Measurements from ENCODE around the gene NID2.

DNA sequence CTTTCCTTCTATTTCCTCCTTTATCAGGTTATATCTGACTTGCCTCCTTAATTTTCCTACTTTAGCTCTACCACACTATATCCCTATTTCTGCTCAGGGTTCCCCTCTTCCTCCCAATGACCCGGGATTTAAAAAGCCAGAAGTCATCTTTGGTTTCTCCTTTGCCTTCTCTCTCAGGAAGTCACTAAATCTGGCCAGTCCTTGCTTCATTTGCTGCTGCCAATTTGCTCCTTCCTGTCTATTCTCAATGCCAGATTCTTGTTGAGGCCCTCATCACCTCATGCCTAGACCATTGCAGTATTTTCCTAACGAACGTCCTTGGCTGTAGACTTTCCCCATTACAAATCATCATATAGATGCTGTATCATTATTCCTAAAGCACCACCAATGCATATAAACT lies 26.5 kb upstream of the NID2 start:
- TF ChIP-seq GABPA (IDR thresholded peaks at IDR 0.05; ENCODE audit: low read depth) (no peak), POLR2A (IDR thresholded peaks at IDR 0.05; ENCODE audit: low read depth, low read length) (no peak), CHD1 (IDR thresholded peaks at IDR 0.05; ENCODE audit: low read depth, low read length) (no peak), RBBP5 (conservative IDR thresholded peaks at IDR 0.05) (no peak), EP300 (IDR thresholded peaks at IDR 0.05; ENCODE audit: borderline replicate concordance in 1 of 2, control insufficient read depth in 1 of 2, low read depth in 2 of 2, low read length in 2 of 2) (no peak), TAF1 (IDR thresholded peaks at IDR 0.05; ENCODE audit: borderline replicate concordance, low read depth, low read length) (no peak), FOXK2 (IDR thresholded peaks at IDR 0.05) (no peak), DPF2 (IDR thresholded peaks at IDR 0.05) (no peak), BHLHE40 (IDR thresholded peaks at IDR 0.05; ENCODE audit: borderline replicate concordance in 1 of 2, low read depth in 2 of 2, low read length in 1 of 2) (no peak), EZH2 (IDR thresholded peaks at IDR 0.05; ENCODE audit: borderline replicate concordance, control insufficient read depth, low read depth, low read length) (no peak), ATF7 (IDR thresholded peaks at IDR 0.05; ENCODE audit: low read depth) (no peak)
- TF ChIP-seq, protein P1, sequence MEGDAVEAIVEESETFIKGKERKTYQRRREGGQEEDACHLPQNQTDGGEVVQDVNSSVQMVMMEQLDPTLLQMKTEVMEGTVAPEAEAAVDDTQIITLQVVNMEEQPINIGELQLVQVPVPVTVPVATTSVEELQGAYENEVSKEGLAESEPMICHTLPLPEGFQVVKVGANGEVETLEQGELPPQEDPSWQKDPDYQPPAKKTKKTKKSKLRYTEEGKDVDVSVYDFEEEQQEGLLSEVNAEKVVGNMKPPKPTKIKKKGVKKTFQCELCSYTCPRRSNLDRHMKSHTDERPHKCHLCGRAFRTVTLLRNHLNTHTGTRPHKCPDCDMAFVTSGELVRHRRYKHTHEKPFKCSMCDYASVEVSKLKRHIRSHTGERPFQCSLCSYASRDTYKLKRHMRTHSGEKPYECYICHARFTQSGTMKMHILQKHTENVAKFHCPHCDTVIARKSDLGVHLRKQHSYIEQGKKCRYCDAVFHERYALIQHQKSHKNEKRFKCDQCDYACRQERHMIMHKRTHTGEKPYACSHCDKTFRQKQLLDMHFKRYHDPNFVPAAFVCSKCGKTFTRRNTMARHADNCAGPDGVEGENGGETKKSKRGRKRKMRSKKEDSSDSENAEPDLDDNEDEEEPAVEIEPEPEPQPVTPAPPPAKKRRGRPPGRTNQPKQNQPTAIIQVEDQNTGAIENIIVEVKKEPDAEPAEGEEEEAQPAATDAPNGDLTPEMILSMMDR (IDR thresholded peaks at IDR 0.05 in 2 of 3, conservative IDR thresholded peaks at IDR 0.05 in 1 of 3; ENCODE audit: control insufficient read depth in 2 of 3, extremely low read depth in 1 of 3, insufficient read depth in 1 of 3, low read depth in 3 of 3, low read length in 3 of 3), result no peak

All from GM12878 (cell line).